HG03520 (cell line): ENCODE measurements around the gene OTOP3.

ENCODE experiments used
- ATAC-seq: cut with Tn5 transposase; IDR thresholded peaks from one replicate; pipeline ENCODE4 v1.9.1; 2021; ENCODE audit warnings: mild to moderate bottlenecking, moderate library complexity; ENCODE audit not compliant: unreplicated experiment

The OTOP3 gene

DNA sequence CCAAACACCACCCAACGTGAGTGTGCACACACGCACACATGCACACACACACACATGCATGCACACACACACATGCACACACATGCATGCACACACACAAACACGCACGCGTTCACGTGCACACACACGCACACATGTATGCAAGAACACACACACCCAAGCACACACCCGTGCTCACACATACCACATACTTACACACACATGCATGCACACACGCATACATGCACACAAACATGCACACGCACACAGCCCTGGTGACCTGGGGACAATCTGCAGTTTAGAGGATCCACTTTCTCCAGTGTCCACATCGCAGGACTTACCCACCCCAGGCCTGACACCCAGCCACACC is 18.9 kb upstream of the OTOP3 start:
- no peak for ATAC-seq

DNA sequence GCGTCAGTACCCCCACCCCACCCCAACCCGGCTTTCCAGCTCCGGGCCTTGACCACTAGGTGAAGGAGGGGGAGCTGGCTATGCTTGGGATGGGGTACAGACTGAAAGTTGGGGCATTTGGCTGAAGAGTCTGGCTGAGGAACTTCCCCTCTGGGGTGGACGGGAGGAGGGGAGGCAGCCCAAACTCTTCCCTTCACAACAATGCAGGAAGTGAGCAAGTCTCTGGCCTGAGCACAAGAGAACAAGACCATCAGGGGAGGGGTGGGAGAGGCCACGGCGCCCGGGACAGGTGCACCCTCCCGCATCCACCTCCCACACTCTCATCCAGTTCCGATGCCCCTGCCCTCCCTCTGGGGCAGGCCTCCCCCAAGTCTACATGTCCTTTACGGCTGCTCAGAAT is 18.3 kb upstream of the OTOP3 start:
- ATAC-seq, result no peak

- ATAC-seq, result no peak
These were observed 16.8 kb upstream of the OTOP3 start for GRCh38 chr17:74918906-74919305.

DNA sequence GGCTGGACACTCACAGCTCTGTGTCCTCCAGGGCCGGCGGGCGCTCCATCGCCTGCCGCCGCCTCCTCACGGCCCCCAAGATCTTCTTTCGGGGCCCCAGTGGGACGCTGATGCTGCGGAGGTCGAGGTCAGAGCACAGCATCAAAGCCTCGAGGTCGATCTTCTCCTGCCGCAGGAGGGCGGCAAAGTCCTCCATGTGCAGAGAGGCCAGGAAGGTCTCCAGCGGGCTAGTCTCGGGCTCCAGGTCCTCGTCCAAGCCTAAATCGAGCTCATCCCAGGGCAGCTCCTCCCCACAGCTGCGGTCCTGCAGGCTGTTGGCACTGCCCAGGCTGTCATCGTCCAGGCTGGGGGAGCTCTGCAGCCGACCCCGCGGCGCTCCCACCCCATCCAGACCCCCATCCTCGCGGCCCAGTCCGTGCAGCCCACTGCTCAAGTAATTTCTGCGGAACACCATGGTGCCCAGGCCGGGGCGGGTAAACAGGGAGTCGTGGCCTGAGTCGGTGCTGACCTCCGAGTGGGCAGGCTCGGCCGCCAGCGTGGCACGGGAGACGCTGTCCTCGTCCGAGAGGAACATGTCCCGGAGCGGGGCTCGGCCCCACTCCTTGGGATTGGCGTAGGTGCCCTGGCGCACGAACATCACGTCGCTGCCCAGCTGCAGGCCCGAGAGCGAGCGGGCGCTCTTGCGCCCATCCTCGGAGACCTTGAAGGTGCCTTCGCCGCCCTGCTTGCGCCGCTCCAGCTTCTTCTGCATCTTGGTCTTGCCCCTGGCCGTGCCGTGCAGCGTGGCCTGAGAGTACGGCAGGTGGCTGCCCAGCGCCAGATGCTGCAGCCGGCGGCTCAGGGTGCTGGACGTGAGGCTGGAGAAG is 16.0 kb upstream of the OTOP3 start:
- ATAC-seq, result no peak

- ATAC-seq, result no peak
These were observed 15.4 kb upstream of the OTOP3 start for GRCh38 chr17:74920306-74920620.

DNA sequence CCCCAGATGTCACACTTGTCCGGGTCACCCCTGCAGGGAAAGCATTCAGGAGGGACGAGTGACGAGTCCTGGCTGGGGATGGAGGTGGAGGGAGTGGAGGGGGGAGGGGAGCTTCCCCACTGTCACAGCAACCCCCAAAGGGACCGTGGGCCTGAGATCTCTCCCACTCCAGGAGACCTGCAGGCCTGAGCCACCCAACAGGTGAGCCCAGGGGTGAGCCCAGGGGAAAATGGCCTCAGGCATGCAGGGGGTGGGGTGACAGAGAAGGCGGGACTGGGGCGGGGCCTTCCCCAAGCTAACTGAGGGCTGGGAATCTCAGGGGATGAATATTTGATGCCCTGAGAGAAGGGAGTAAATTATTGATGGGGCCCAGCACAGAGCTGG is 15.1 kb upstream of the OTOP3 start:
- no peak for ATAC-seq

DNA sequence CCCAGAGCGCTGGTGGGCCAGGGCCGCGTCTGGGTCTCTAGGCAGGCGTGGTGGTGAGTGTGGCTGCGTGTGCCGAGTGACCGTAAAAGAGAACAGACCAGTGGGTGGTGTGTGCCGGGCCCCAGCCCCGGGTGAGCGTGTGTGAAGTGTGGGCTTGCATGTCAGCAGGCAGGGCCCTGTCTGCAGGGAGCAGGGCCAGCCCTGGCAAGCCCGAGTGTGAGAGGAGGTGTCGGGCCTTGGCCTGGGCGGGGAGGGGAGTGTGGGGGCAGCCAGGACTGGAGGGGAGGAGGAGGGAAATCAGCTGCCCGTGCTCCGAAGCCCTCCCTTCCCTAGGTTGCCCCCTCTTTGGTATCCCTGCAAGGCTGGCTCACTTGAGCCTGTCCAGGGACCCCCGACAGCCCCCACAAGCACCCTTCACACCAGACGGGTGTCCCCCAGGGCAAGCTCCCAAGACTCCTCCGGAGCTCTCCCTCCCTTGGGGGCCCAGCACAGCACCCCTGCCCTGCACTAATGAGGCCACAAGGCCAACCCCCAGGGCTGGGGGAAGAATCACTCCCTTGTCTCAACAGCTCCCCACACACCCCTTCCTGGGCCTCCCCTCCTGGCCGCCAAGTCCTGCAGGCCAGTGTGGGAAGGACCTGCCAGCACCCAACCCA is 14.5 kb upstream of the OTOP3 start:
- no peak for ATAC-seq

DNA sequence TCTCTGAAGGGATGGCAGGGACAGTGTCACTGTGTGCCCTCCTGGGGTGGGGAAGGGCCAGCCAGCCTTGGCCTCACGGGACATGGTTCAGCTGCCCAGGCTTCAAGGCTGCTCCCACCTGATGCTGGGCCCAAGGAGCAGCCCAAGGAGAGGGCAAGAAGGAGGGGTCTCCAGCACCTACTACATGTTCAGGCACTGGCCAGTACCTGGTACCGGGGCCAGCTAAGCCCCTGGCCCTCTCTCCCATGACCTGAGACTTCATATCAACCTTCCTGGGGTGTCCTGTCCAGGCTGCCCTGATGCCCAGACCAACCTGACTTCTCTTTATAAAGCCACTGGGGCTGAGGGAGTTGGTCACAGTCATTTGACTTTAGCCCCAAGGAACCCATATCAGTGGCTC is 13.9 kb upstream of the OTOP3 start:
- ATAC-seq, result no peak

GRCh38 chr17:74922172-74922571 is 13.5 kb upstream of the OTOP3 start:
- no peak for ATAC-seq

DNA sequence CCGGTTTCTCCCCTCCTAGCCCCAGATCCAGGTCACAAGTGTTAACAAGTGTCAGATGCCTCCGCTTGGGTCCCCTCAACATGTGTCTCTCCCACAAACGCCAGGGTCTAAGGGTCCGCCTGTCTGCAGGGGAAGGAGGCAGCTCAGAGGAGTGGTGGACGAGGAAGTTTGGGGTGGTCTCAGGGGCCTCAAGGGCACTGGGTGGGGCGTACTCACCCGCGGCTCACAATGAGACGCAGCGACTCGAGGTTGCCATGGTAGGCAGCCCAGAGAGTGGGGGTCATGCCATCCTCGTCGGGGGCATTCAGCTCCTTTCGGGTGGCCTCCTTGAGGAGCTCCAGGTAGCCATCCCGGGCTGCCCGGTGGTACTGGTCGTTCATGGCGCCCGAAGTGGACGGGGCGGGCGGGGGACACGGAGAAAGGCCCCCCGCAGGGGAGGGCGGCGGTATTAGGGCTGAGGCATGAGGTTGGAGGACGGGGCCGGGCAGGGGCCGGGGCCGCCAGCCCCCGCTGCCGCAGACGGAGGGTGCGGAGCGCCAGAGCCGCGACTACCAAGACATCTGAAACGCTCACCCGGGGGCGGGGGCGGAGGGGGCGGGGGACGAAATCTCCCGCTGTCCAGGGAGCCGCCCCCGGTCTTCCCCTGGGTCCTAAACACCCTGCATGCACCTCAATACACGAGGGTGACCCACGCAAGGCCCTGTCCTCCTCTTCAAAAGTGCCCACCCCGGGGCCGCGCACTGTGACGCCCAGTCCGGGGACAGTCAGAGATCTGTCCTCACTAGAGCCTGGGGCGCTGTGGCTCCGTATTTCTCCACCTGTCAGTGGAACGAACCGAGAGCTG is 12.8 kb upstream of the OTOP3 start, which contains the start of gene USH1G:
TSS of gene USH1G (minus strand) at position 562 of the 844 bp plus-strand sequence. CDS start at position 380, 182 bp downstream.
- ATAC-seq, result no peak

- ATAC-seq, result no peak
These were observed 12.0 kb upstream of the OTOP3 start for GRCh38 chr17:74923538-74924249.

DNA sequence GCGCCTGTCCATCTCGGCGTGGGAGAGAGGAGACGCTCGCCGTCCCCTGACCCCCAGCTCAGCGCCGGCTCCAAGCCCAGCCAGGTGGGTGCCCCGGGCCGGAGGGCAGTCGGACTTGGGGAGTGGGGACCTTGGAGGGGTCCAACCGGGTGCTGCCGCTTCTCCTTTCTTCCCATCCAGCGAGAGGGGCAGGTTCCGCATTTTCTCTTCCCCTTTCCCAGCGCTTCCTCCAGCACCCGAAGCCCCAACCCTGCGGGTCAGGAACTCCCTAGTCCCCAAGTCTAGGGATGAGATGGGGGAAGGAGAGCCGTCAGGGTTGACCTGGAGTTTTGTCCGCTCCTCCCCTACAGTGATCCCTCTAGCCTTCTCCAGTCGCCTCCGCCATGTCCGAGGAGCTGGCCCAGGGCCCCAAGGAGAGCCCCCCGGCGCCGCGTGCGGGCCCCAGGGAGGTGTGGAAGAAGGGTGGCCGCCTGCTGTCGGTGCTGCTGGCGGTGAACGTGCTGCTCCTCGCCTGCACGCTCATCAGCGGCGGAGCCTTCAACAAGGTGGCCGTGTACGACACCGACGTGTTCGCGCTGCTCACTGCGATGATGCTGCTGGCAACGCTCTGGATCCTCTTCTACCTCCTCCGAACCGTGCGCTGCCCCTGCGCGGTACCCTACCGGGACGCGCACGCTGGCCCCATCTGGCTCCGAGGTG is 11.3 kb upstream of the OTOP3 start, which contains the start of gene OTOP2:
TSS of gene OTOP2 (plus strand) at position 24 of the 699 bp plus-strand sequence. CDS start at position 384, 360 bp downstream.
- ATAC-seq, result no peak

DNA sequence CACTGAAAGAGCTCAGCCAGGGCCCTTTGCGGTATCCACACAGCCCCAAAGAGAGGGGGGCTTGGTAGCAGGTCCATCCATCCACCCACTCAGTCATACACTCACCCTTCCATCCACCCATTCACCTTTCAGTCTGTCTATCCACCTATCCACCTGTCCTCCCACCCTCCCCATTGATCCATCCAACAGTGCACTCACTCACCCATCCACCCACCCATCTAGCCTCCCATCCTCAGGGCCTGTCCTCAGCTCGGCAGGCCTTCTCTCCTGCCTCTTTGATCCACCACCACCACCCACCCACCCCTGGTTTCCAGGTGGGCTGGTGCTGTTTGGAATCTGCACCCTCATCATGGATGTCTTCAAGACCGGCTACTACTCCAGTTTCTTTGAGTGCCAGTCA is 10.5 kb upstream of the OTOP3 start:
- no peak for ATAC-seq

DNA sequence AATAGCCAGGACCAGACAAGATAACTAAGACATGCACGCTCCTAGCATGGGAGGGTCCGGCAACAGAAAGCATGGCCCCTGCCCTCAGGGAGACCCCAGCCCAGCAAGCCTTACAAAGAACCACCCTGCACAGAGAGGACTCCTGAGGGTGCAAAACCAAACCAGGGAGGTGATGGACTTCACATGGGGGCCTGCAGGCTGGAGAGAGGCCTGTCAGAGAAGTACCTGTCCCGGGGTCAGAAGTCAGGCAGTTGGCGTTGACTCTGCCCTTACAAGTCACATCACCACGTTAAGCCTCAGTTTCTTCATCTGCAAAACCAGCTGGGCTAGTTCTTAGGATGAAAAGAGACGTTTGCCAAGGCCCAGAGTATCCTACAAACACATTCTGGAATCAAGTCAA is 6.9 kb upstream of the OTOP3 start:
- ATAC-seq, result no peak

GRCh38 chr17:74930535-74931036 is 5.1 kb upstream of the OTOP3 start:
- no peak for ATAC-seq

GRCh38 chr17:74935048-74935447 is 650 bp upstream of the OTOP3 start:
- no peak for ATAC-seq

DNA sequence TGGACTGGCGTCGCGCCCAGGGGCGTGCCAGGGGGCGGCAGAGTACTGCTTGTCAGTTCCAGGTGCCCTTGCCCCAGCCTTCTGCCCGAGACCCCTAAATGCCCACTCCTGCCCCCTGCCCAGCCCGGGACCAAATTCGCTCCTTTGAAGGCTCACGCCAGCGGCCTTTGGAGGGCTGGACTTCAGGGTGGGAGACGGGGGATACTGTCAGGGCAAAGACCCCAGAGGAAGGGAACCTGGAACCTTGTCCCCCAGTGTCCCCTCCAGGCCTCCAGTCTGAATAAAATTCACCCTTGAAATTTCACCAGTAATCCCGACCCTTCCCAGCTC is 737 bp downstream of the OTOP3 start:
- no peak for ATAC-seq

- no peak for ATAC-seq
These were observed 1.7 kb downstream of the OTOP3 start for GRCh38 chr17:74937064-74938051.
